HG03342 (cell line): ENCODE data around the gene NRP2.

Experiments used
- ATAC-seq: cut with Tn5 transposase; IDR thresholded peaks from one replicate; pipeline ENCODE4 v1.9.1; 2021; ENCODE audit warnings: mild to moderate bottlenecking, moderate library complexity; ENCODE audit not compliant: unreplicated experiment

NRP2 gene

DNA sequence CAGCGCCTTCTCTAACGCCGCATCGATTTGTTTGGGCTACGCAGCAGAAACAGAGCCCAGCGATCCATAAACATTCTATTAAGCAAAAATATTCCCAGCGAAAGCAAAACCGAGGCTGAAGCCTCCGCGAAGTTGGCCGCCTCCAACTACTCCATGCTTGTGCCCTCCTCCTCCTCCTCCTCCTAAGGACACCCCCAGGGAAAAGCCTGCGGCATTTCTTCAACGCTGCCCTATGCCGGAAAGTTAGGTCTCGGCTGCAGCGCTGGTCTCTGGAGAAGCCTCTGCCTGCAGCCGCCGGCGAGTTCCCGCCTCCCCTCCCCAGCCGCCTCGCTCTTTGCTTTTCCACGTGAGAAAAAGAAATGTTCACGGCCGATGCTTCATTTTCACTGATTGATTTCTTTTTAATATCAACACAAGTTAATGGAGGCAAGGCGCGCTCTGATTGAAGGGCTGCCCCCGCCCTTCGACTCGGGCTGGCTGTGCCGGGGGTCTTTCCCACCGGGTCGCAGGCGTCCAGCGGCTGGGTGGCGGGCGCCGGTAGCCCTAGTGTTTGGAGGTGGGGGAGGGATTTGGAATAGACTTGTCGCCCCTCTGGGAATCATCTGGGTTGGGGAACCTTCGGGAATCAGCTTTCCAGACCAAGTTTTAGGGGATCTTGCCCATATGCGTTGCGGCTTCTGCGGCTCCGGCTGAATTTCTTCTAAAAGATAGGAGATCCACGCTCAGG lies 3.9 kb downstream of the NRP2 start:
- ATAC-seq = no peak

DNA sequence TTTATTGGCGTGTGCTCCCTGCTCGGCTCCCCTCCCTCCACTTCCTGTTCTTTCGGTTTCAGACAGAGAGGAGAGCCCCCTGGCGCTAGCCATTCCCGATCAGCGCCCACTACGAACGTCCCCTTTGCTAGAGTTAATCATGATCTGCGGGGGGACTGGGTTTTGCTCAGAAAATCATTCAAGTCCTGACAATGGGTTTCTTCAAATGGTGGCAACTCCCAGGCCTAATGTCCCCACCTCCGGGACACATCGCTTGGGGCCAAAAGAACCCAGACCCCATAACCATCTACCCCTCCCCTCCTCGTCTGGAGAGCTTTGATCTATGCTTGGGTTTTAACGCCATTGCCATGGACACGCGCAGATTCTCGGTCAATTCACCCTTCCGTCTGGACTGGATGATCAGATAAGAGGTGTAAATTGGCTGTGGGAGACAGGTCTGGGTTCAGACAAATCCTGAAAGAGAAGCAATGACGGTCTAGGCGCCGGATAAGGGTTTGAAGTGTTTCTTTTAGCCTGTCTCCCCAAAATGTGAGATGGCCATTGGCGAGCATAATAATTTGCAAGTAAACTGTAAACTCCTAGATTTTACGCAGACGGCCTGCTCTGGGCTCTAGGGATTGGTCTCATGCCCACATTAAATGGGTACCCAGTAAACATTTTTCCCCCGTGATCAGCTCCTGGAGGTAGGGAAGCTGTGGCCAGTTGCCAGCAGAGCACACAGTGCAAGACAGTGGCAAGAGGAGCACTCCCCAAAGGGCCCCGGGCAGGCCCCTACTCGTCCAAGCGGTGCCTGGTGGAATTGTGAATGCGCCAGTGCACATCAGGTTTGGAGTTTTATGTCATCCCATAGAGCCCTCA lies 4.7 kb downstream of the NRP2 start:
- ATAC-seq = no peak

DNA sequence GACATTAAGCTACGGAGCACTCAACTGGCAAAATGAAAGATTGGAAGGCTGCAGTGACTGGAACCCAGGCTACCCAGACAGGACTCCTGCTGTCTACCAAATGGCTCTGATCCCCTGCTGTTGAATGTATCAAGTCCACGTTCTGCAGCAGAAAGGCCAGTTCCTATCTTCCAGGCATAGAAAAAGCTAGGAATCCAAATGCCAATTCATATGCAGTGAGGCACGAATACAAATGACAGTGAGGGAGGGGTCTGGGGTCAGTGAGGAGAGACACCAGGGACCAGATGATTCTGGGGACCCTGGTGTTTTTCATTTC lies 5.3 kb downstream of the NRP2 start:
- no peak for ATAC-seq

DNA sequence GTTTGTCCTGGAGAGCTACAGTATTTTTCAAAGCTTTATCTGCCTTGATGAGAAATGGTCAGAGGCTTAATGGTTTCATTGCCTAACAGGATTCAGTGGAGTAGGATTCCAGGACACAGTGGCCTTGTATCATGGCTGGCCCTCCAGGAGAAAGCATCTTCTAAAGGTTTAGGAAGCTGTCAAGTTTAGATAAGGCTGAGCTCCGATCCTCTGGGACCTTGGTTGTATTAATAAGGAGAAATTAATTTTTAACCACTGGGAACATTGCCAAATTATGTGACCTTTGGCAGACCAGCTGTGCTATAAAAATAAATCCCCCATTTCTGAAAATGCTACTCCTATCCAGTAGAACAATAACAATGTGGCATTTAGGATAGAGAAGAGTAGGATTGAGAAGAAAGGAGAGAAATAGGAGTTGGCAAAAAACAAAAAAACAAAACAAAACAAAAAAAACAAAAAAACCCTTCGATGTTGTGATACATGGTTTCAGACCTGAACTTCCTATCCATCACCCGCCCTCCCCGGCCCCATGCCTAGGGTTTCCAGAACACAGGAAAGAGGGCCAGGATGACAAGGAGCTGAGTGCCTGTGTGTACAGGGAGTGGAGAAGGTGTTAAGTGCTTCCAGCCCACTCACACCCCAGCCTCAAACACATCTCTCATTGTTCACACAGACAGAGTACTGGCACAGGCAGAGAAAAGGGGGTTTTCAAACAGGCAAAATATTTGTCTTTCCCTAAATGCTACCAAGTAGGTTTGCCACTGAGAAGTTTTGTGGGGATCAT lies 6.3 kb downstream of the NRP2 start:
- ATAC-seq = no peak

DNA sequence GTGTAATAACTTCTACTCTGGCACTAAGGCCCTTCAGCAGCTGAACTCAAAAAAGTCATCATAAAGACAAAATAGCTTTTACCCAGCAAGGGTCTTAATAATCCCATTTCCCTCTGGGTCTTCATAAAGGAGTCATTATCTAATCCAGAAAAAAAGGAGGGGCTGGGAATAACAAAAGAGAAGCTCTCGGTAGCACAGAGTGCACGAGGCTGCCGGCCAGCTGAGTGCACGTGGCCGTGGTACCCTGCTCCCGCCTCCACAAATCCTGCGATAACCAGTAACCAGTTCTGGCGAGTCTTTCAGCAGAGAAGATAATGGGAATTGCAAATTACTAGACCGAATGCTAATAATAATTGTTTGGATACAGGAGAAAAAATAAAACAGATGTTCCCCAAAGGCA lies 7.5 kb downstream of the NRP2 start:
- no peak for ATAC-seq

DNA sequence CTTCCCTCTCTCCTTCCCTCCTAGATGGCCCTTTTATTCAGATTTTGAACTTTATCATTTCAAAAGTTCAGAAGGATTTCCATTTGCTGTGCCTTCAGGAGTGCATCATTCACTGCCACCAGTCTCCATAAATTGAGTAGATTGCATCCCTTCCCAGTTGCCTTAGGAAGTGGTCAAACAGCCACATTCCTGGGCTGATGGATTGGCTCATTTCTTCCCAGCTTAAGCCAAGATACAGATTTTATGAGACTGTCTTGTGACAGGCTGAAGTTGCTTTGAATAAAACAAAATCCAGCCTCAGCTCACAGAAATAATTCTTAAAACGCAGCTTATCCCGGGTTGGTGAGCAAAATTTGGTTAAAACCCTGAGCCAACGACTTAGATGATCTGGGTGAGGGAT lies 9.8 kb downstream of the NRP2 start:
- ATAC-seq = no peak

DNA sequence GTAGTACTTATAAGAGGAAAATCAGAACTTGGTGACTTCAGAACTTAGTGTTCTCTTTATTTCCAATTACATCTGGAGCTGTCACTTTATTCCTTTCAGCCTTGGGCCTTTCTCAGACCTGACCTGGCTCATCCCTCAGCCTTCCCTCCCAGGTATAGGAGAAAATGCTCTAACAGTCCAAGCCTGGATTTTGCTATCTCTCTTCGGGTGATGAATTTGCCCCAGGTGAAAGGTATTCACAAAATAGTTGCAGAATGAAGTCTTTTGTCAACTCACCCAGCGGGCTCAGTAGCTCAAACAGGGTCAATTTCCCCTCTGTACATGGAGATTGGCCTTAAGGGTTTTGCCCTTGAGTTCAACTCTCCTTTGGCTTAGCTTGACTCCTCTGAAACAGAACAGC lies 12.0 kb downstream of the NRP2 start:
- ATAC-seq = no peak

DNA sequence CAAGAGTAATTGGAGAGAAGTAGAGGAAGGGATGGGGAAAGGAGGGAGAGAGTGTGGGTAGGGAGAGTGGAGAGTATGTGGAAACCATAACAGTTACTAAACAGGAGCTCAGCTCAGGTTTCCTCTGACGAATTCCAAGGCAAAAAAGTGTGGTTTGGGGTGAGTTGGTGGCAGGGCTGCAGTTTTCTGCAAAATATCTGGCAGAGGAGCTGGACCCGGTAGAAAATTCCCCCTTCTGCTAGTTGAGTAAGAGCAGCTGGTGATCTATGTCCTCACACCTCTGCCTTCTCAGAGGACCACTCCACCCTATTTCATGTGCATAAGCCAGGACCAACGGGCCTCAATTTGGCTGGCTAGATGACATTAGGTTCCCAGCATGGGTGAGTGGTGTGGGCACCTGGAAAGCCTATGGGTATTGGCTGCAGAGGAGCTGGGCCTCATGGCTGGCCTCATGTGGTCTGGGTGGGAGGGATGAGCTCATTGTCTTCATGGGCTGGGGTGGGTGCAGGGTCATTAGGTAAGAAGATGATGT lies 13.2 kb downstream of the NRP2 start:
- no peak for ATAC-seq

DNA sequence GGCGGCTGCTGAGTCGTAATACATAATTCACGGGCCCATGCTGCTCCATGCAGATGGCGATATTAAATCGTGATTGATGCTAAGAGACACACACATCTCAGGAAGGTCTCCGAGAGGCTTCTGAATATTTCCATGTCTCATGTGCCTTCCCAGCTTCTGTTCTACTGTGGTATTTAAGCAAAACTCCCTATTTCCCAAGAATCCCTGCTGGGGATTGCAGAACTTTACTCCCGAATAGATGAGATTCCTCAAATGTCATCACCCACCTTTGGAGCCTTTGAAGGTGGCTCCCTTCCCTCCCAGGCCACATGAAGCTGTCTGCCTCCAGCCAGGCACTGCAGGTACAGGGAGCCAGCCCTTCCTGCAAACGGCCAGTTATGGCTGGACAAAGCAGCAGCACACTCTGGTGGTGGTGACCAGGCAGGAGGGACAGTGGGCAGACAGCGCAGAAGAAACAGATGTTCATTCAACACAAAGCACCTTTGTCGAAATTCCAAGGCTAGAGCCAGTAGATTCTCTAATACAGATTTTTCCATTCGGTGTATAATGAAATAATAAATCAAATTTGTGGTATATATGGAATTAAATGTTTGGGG lies 14.1 kb downstream of the NRP2 start:
- ATAC-seq = no peak

DNA sequence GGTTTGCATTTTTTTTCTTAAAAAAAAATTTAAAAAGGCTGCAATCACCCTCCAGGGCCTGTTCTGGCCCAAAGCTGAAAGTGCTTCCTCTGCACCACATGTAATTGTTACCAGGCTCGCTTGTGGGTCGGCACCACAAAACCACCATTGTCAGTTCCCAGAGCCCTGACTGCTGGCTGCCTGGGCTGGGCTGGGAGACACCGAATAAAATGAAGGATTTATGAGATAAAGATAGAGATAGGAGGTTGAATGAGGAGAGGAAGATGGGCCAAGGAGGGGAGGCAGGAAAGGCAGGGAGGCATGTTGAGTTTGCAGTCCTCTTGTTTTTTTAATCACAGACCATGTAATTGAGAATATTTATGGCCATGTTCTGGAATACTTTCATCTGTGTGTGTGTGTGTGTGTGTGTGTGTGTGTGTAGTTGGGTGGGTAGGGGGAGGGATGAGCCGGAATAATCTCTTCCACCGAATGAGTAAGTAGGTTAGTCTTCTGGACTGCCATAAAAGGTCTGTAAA lies 14.7 kb downstream of the NRP2 start:
- no peak for ATAC-seq

DNA sequence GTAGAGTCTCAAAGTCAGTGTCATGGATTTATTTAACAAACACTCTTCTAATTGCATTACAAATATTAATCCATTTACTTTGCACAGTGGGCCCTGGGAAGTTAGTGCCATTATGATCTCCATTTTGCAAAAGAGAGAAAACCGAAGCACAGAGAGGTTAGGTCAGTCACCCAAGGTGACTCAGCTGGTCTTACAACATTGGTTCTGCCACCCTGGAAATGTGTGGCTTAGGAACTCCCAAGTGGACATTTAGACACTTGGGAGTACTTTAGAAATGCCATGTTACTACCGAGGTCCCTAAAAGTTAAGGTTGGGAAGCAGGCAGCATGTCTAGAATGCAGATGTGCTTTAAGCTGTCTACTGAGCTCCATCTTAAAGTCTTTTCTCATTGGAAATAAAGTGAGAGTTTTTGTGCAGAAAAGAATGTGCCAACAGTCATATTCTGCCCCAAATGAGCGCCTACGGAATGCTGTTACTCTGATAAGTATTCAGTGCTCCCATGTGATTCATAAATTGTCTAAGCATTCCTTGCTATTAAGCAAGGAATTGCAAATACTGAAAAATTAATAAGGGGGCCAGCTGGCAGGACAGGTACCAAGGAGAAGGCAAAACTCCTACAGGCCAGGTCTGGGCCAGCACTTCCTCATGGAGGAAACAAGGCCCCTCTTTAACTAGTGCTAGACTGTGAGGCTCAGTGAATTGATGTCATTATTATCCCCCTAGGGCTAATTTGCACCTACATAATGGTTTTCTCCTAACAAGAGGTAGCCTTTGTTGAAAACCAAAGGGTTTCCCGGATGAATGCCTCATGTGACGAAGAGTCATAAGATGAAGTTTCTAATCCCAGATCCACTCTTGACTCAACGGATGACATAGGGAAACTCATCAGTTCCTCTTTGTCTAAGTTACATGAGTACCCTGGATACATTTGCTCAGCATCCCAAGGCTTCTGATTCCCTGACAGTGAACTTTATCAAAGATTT lies 16.3 kb downstream of the NRP2 start:
- ATAC-seq = no peak

DNA sequence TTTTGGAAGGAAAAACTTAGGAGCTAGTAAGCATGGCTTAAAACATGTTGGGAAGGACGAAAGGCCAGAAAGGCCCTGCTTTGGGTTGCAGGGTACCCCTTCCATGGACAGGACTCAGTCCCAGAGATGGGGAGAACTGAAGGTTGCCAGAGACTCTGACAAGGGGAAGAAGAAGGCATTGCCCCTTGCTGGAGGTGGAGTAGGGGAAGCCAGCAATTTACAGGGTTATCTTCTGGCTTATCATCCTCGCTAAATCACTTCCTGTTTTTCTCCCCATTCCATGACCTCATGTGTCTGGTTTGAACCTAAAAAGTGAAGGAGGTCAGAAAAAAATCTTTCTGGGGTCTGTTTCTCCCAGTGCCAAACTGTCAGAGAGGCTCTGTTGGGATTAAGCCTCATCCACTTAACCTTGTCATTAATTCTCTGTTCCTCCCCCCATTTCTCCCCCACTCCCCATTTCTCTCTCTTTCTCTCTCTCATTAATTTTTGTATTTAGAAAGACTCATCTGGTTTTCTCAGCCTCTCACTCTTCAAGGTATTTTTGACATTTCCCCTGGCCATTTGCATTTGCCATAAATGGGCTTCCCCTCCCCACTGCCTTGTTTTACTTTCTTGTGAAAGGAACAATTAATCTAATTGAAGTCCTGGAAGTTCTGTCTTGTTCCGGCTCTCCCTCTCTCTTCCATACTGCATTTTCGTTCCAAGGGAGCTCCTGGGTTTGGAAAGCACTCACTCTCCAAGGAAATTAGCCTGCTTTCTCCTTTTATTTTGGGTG lies 17.4 kb downstream of the NRP2 start:
- no peak for ATAC-seq

DNA sequence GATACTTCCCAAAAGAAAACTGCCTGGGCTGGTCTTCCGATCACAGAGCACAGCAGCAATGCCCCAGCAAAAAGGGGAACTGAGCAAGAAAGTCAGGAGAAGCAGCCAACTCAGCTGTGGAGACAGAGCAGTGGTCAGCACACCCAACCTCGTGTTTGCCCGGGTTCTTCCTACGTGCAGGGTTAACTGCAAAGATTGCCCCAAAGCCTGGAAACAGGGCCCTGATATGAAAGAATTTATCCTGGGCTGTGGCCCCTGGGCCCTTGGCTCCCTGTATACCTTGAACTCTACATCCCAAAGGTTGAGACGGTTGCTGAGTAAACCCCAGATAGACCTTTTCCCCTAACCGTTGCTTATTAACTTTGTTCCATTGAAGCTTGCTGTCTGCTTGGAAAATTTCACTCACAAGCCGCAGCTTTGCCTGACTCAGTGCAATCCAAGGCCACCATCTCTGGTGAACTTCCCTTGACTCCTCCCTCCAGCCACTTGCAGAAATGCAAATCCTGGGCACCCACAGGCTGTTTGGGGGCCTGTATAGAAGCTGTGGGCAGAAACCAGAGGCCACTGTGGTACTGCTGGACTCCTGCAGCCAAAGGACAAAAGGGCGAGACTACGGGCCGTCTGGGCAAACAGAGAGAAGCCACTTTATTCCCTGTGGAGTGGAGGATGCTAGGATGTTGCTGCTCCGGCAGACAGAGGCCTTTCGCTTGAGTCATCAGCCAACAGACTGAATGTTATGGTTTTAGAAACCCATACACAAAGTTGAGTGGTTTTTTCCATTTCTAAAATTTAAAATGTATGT lies 18.2 kb downstream of the NRP2 start:
- peak; percentile 48 for ATAC-seq

DNA sequence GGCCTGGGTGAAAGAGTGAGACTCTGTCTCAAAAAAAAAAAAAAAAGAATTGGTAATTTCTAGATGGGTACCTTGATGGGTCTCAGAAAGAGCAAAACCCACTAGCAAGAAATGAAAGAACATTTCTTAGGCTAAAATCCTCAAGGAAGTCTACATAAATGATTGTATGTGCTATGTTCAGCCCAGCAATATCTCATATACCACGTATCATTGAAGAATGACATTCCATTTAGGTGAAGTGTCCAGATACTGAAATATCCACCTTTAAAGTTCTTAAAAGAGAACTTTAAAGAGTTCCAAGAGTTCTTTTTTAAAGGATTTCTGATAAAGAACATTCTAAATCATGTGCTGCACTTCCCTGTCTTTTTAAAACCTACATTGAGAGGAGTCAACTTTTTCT lies 19.2 kb downstream of the NRP2 start:
- no peak for ATAC-seq

DNA sequence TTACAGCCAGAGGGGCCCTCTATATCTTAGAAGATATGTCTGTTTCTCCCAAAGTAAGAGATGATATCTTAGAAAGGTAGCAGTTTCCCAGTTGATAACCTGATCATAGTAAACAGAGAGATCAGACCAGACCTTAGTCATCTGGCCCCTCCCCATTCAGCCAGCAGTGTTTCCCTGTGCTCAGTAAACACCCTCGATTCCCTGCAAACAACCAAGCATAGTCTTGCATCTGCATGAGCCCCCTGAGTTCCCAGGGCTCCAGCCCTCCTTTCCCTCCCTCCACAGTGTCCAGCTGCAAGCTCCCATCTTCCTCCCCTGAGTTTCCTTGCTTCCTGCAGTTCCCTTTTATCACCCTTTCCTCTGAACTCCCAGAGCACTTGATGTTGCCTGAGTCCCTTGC lies 20.3 kb downstream of the NRP2 start:
- ATAC-seq = no peak

DNA sequence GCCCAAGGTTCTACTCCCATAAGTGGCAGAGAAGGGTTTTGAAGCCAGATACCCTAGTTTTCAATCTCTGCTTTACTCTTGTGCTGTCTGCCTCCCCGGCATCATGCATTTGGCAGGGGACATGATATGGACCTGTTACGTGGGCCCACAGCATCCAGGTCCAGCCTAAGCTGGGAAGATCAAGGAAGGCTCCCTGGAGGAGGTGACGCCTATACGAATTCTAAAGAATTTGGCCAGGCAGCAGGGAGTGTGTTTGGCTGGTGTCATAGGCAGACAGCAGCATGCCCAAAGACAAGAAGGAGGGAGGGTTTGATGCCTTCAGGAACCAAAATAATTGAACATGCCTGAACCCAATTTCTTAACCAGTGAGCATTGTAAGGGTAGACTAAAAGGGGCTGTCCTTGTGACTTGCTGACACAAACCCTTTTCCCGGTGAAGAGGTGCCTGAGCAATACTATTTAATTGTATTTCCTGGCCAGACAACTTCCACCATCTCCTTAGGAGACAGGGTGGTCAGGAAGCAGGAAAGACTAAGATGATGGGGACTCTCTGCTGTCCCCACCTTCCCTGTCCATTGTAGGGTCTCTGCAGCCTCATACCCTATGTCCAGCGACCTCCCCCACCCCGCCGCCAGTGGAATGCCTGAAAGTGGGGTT lies 21.3 kb downstream of the NRP2 start:
- ATAC-seq = no peak

DNA sequence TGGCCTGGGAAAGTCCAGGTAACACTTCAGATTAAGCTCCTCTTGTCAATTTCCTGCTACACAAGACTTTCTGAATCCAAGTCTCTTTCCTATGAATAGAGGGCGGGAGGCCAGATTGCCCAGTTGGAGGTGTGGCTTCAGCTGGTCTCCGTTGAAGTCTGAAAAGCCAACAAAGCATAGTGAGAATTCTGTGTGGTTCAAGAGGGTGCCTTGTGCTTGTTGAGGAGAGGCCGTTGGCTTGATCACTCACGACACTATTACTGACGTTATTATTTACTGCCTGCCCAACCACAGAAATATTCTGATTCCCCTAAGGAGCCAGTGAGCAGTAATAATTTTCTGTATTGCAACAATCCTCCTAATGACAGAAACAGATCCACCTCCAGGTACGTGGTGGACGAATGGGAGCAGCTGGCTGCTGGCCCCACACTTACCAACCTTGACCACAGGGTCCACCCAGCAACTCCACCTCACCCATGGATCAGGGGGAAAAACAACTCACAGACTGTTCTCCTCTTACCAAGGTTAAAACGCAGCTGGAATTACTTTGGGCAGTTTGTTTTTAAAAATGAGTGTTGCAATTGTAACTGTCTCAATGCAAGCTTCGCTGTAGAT lies 21.9 kb downstream of the NRP2 start:
- no peak for ATAC-seq
